GM18499 (cell line): ENCODE data around the gene ARHGAP8.

Experiments used
- ATAC-seq: cut with Tn5 transposase; IDR thresholded peaks from one replicate; pipeline ENCODE4 v1.9.1; 2021; ENCODE audit warnings: moderate number of reproducible peaks; ENCODE audit not compliant: insufficient read depth, unreplicated experiment

ARHGAP8 gene

GRCh38 chr22:44821741-44822475, 69.5 kb downstream of the ARHGAP8 start:
- ATAC-seq, result no peak

DNA sequence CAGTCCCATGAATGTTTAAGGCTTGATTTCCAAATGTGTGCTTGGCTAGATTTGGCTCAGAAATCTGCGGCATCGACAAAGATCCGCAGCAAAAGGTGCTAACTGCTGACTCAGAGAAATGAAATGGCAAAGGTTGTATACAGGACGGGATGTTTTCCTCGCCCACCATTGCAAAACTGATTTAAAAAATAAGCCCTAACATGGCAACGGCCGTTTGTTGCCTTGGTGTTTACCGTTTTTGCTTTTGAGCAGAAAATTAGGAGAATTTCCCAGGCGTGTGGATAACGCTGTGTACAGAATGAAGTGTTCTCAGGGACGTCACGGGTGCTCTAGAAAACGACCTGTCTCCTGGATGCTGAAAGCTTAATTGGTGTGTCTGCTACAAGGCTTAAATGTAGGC, 70.2 kb downstream of the ARHGAP8 start:
- ATAC-seq, result no peak

GRCh38 chr22:44823396-44823795, 71.0 kb downstream of the ARHGAP8 start:
- no peak for ATAC-seq

GRCh38 chr22:44823806-44824205, 71.4 kb downstream of the ARHGAP8 start:
- no peak for ATAC-seq

GRCh38 chr22:44824271-44824670, 71.9 kb downstream of the ARHGAP8 start:
- no peak for ATAC-seq

DNA sequence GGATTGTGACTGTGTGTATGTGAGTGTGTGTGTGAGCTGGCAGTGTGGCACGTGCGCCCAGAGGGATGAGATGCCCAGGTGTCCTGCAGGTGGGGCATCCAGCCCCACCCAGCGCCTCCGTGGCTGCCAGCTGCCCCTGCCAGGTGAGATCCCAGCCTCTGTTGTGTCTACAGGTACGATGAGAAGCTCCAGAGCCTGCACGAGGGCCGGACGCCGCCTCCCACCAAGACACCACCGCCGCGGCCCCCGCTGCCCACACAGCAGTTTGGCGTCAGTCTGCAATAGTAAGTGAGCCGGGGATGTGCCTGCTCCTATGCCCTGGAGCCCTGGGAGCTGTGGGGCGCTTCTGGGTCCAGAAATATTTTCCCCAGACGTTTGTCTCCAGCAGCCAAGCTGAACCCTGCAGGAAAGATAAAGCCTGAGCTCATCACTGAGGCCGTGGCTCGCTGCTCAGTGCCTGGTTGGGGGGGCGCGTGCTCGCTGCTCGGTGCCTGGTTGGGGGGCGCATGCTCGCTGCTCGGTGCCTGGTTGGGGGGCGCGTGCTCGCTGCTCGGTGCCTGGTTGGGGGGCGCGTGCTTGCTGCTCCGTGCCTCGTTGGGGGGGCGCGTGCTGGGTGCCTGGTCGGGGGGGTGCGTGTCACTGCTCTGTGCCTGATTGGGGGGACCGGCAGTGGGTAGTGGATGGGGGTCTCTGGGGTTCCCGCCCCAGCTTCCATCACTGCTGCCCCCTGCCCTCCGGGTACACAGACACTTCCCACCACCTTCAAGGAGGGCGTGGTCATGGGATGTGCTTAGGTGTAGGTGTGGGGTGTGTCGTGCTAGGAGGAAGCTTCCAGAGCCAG, 73.2 kb downstream of the ARHGAP8 start:
- no peak for ATAC-seq

GRCh38 chr22:44827666-44828190, 75.4 kb downstream of the ARHGAP8 start:
- no peak for ATAC-seq

GRCh38 chr22:44828193-44828592, 75.8 kb downstream of the ARHGAP8 start:
- no peak for ATAC-seq

DNA sequence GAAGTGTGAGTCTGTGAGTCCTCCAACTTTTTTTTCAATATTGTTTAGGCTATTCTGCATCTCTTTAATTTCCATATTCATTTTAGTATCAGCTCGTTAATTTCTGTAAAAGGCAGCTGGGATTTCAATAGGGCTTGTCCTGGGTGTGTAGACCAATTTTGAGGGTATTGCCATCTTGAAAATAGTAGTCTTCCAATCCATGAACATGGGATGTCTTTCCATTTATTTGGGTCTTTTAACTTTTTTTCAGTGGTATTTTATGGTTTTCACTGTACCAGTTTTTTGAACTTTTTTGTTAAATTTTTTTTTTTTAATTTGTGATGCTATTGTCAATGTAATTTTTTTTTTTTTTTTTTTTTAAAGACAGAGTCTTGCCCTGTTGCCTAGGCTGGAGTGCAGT, 79.5 kb downstream of the ARHGAP8 start:
- no peak for ATAC-seq

- no peak for ATAC-seq
Measured at GRCh38 chr22:44834065-44834464, 81.7 kb downstream of the ARHGAP8 start.

DNA sequence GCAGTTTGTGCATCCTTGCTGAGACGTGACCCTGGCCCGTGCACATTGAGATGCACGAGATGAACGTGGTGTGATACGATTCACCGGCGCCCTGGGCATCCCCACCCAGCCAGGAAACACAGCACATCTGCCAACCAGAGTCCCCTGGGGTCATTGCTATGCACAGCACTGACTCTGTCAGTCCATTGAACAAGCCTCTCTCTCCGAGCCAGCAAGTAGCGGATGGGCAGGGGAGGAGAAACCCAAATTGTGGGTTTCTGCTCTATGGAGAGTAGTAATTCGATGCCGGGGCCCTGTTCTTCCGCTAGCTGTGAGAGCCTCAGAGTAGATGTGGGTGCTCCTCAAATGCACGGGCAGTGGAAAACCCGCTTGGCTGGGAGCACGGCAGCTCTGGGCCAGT, 85.1 kb downstream of the ARHGAP8 start:
- no peak for ATAC-seq

GRCh38 chr22:44838316-44839016, 86.1 kb downstream of the ARHGAP8 start:
- ATAC-seq, result no peak

DNA sequence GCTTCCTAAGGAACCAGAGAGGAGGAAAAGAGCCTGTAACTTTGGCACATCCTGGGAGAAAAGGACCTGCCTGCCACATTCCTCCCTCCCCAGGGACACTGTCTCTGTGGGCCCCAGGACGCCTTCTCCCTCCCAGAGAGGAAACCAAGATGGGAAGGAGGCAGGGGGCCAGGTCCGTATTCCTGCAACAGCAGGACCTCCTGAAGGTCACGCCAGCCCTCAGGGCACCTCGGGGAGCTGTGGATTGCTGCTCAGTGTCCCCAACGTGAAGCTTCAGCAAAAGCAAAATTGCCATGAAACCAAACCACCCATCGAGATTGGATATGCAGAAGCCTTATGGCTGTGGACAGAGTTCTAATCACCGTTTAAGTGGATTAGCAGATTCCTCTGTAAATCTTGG, 86.7 kb downstream of the ARHGAP8 start:
- no peak for ATAC-seq

DNA sequence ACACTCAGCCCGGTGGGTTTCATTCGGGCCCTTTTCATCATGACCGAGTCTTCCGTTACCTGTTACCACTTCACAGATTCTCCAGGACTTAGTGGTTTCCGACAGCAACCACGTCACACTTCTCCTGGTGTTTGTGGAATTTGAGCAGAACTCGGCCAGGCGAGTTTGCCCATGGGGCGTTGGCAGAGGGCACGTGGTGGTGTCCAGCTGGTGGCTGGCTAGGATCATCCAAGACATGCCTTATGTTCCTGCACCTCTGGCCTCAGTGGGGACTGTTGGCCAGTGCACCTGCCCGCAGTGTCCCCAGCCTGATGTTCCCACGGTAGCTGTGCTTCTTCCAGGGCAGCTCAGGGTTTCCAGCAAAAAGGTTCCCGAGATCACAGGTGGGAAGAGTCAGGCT, 87.3 kb downstream of the ARHGAP8 start:
- ATAC-seq, result no peak

DNA sequence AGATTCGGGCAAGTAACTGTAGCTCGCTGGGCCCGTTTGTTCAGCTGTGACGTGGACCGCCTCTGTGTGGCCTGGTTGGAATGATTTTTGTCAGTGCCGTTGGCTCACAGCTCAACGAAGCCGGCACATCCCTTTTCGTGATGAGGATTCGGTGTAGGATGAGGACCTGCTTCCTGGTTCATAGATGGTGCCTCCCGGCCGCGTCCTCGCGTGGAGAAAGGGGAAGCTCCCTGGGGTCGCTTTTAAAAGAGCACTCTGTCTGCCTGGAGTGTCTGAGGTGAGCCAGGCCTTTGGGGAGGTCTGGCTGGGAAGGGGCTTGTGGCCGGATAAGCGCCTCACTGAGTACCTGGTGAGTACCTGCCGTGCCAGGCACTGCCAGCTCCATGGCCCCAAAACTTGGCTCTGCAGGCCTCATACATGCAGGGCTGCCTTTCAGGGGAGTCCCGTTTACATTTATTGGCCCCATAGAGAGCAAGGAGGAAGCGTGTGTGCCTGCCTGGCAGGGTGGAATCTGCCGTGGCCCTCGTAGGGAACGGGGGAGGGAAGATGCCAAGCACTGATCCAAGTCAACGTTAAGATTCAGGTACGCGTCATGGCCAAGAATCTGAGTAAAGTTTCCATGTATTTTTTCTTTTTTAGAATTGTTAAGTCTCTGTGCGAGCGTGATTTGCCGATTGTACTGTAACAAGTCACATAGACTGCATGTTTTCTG, 88.4 kb downstream of the ARHGAP8 start:
- no peak for ATAC-seq

- ATAC-seq, result no peak
Measured at GRCh38 chr22:44842417-44842816, 90.0 kb downstream of the ARHGAP8 start.

- ATAC-seq, result no peak
Measured at GRCh38 chr22:44845191-44845590, 92.8 kb downstream of the ARHGAP8 start.

GRCh38 chr22:44845796-44846720, 93.7 kb downstream of the ARHGAP8 start:
- ATAC-seq, result no peak

- no peak for ATAC-seq
Measured at GRCh38 chr22:44846726-44847275, 94.4 kb downstream of the ARHGAP8 start.
